HEK293 (cell line): Measurements from ENCODE around the gene ATP6V0A4.

Experiments
- CTCF ChIP-seq: fragments of 450-650 bp; formaldehyde crosslinking; IDR thresholded peaks from 2 replicates; pipeline ENCODE4 v1.5.1; 2016; ENCODE audit warnings: missing biosample characterization, missing genetic modification characterization
- PRDM4 ChIP-seq: fragments of 450-650 bp; formaldehyde crosslinking; IDR thresholded peaks from 2 replicates; pipeline ENCODE4 v1.5.1; 2017; ENCODE audit warnings: missing biosample characterization, missing genetic modification characterization
- ZNF121 ChIP-seq: fragments of 450-650 bp; formaldehyde crosslinking; IDR thresholded peaks from 2 replicates; pipeline ENCODE4 v1.5.1; 2016; ENCODE audit warnings: missing biosample characterization, missing genetic modification characterization
- ZNF140 ChIP-seq: fragments of 450-650 bp; formaldehyde crosslinking; IDR thresholded peaks from 2 replicates; pipeline ENCODE4 v1.5.1; 2016; ENCODE audit warnings: missing biosample characterization, missing genetic modification characterization
- ZNF266 ChIP-seq: fragments of 450-650 bp; formaldehyde crosslinking; IDR thresholded peaks from 2 replicates; pipeline ENCODE4 v1.5.1; 2016; ENCODE audit warnings: missing biosample characterization, missing genetic modification characterization, low read depth
- TF ChIP-seq, protein P1 (sequence below): fragments of 450-650 bp; formaldehyde crosslinking; IDR thresholded peaks from 2 replicates; pipeline ENCODE4 v1.5.1; 2016; ENCODE audit warnings: missing biosample characterization, missing genetic modification characterization

DNA sequence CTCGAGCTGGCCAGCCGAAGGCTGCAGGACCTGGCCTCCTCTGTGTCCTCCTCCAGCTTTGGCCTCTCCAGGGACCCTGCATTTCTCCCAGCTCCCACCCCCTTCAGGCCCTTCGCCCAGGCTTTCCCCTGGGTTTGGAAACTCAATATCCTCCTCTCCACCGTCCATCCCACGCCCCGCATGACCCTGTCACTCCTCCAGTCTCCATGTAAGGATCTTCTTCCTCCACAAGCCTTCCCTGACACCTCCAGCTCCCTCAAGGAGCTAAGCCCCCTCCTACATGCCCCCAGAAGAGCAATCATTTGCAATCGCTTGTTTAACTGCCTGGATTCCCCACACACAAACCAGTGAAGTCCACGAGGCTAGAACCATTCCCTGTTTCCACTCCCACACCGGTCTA lies 24.8 kb downstream of the ATP6V0A4 start:
- TF ChIP-seq ZNF121 (tag by site-specific recombination) (no peak), CTCF (tag by site-specific recombination) (no peak), ZNF266 (tag by site-specific recombination) (no peak), PRDM4 (tag by site-specific recombination) (no peak), ZNF140 (no peak)
- TF ChIP-seq, protein P1, sequence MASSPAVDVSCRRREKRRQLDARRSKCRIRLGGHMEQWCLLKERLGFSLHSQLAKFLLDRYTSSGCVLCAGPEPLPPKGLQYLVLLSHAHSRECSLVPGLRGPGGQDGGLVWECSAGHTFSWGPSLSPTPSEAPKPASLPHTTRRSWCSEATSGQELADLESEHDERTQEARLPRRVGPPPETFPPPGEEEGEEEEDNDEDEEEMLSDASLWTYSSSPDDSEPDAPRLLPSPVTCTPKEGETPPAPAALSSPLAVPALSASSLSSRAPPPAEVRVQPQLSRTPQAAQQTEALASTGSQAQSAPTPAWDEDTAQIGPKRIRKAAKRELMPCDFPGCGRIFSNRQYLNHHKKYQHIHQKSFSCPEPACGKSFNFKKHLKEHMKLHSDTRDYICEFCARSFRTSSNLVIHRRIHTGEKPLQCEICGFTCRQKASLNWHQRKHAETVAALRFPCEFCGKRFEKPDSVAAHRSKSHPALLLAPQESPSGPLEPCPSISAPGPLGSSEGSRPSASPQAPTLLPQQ (tag by site-specific recombination), result no peak
